ENCODE data around the gene ASPM. TPM values are rescaled to one million over a fixed set of nuclear protein-coding genes. Genes with fewer than 3 reads are reported as not detected.
"Not testable (repeated sequence)": the region's sequence is repeated elsewhere in the genome, so short reads cannot be mapped to it uniquely, and the experiment has no call there.

ASPM gene
- total RNA-seq, 2 experiments from 2014 or later = 55.9 to 57.2 TPM

GRCh38 chr1:197129698-197130097 lies 16.8 kb downstream of the ASPM start:
- DNase-seq (no peak), ATAC-seq (ENCODE audit: low read depth) (no peak)
- peaks cover 9% of the 10 kb centered on the region for H3K4me1 Mint-ChIP-seq
- peaks cover 39% of the 10 kb centered on the region for H3K36me3 Mint-ChIP-seq
- POLR2A ChIA-PET = no interaction called here
- H3K27ac Mint-ChIP-seq = no peak overlapping the region
- H3K4me3 Mint-ChIP-seq = no peak overlapping the region
- no peaks in the 10 kb centered on the region for H3K27me3 Mint-ChIP-seq
- no peaks in the 10 kb centered on the region for H3K9me3 Mint-ChIP-seq

- Mint-ChIP-seq H3K36me3 (peaks cover 32% of the 10 kb centered on the region), H3K4me1 (peaks cover 5% of the 10 kb centered on the region), H3K27me3 (no peaks in the 10 kb centered on the region), H3K27ac (no peak overlapping the region), H3K9me3 (no peaks in the 10 kb centered on the region), H3K4me3 (no peak overlapping the region)
- ATAC-seq (ENCODE audit: low read depth) (no peak), DNase-seq (no peak)
- POLR2A ChIA-PET = no interaction called here
Measured at GRCh38 chr1:197127246-197127912, 19.1 kb downstream of the ASPM start.

GRCh38 chr1:197126691-197127090 lies 19.8 kb downstream of the ASPM start:
- Mint-ChIP-seq H3K9me3 (no peaks in the 10 kb centered on the region), H3K27me3 (no peaks in the 10 kb centered on the region), H3K4me3 (no peak overlapping the region), H3K4me1 (peaks cover 5% of the 10 kb centered on the region), H3K27ac (no peak overlapping the region), H3K36me3 (peaks cover 37% of the 10 kb centered on the region)
- POLR2A ChIA-PET = interaction anchor here (0.5 kb wide), 1 partner anchor 9 kb away, joined by 3 read pairs; no protein-coding TSS in a partner anchor
- ATAC-seq (ENCODE audit: low read depth) (no peak), DNase-seq (no peak)

GRCh38 chr1:197124376-197124775 lies 22.1 kb downstream of the ASPM start:
- no peak for ATAC-seq (ENCODE audit: low read depth)
- Mint-ChIP-seq H3K4me3 (no peak overlapping the region), H3K27me3 (no peaks in the 10 kb centered on the region), H3K36me3 (peaks cover 45% of the 10 kb centered on the region), H3K4me1 (no peaks in the 10 kb centered on the region), H3K27ac (no peak overlapping the region), H3K9me3 (no peaks in the 10 kb centered on the region)
- POLR2A ChIA-PET = no interaction called here
- no peak for DNase-seq

GRCh38 chr1:197116156-197116555 lies 30.3 kb downstream of the ASPM start:
- H3K27me3 Mint-ChIP-seq = no peaks in the 10 kb centered on the region
- H3K36me3 Mint-ChIP-seq = peaks cover 66% of the 10 kb centered on the region
- DNase-seq (no peak), ATAC-seq (ENCODE audit: low read depth) (no peak)
- no peaks in the 10 kb centered on the region for H3K9me3 Mint-ChIP-seq
- POLR2A ChIA-PET = no interaction called here
- H3K27ac Mint-ChIP-seq = no peak overlapping the region
- H3K4me3 Mint-ChIP-seq = no peak overlapping the region
- H3K4me1 Mint-ChIP-seq = peaks cover 2% of the 10 kb centered on the region

- POLR2A ChIA-PET = no interaction called here
- H3K9me3 Mint-ChIP-seq = no peaks in the 10 kb centered on the region
- H3K4me1 Mint-ChIP-seq = peaks cover 7% of the 10 kb centered on the region
- no peak for DNase-seq
- H3K36me3 Mint-ChIP-seq = peaks cover 69% of the 10 kb centered on the region
- no peak for ATAC-seq (ENCODE audit: low read depth)
- H3K27ac Mint-ChIP-seq = no peak overlapping the region
- H3K27me3 Mint-ChIP-seq = no peaks in the 10 kb centered on the region
- H3K4me3 Mint-ChIP-seq = no peak overlapping the region
Measured at GRCh38 chr1:197106869-197107268, 39.6 kb downstream of the ASPM start.

GRCh38 chr1:197103300-197103699 lies 43.2 kb downstream of the ASPM start:
- Mint-ChIP-seq H3K27me3 (no peaks in the 10 kb centered on the region), H3K36me3 (peaks cover 52% of the 10 kb centered on the region), H3K4me1 (peaks cover 4% of the 10 kb centered on the region), H3K27ac (no peak overlapping the region), H3K9me3 (no peaks in the 10 kb centered on the region), H3K4me3 (no peak overlapping the region)
- ATAC-seq (ENCODE audit: low read depth) = no peak
- no peak for DNase-seq
- POLR2A ChIA-PET = no interaction called here

GRCh38 chr1:197101978-197102377 lies 44.5 kb downstream of the ASPM start:
- Mint-ChIP-seq H3K9me3 (no peaks in the 10 kb centered on the region), H3K36me3 (peaks cover 45% of the 10 kb centered on the region), H3K27ac (no peak overlapping the region), H3K4me3 (no peak overlapping the region), H3K4me1 (peaks cover 4% of the 10 kb centered on the region), H3K27me3 (no peaks in the 10 kb centered on the region)
- no peak for ATAC-seq (ENCODE audit: low read depth)
- no peak for DNase-seq
- POLR2A ChIA-PET = no interaction called here

- no peak for DNase-seq
- Mint-ChIP-seq H3K27ac (no peak overlapping the region), H3K36me3 (peaks cover 42% of the 10 kb centered on the region), H3K4me1 (peaks cover 4% of the 10 kb centered on the region), H3K27me3 (no peaks in the 10 kb centered on the region), H3K9me3 (no peaks in the 10 kb centered on the region), H3K4me3 (no peak overlapping the region)
- POLR2A ChIA-PET = no interaction called here
- no peak for ATAC-seq (ENCODE audit: low read depth)
Measured at GRCh38 chr1:197100677-197101076, 45.8 kb downstream of the ASPM start.

- peaks cover 43% of the 10 kb centered on the region for H3K36me3 Mint-ChIP-seq
- POLR2A ChIA-PET = no interaction called here
- DNase-seq = no peak
Measured at GRCh38 chr1:197099444-197099843, 47.0 kb downstream of the ASPM start.

GRCh38 chr1:197096971-197097370 lies 49.5 kb downstream of the ASPM start:
- POLR2A ChIA-PET; H3K9me3 Mint-ChIP-seq; H3K27me3 Mint-ChIP-seq; H3K4me1 Mint-ChIP-seq; H3K27ac Mint-ChIP-seq; ATAC-seq (ENCODE audit: low read depth); DNase-seq; H3K4me3 Mint-ChIP-seq: not testable (repeated sequence)
- peaks cover 36% of the 10 kb centered on the region for H3K36me3 Mint-ChIP-seq

More at GRCh38 chr1:197099444-197099843, 47.0 kb downstream of the ASPM start:
- peaks cover 4% of the 10 kb centered on the region for H3K4me1 Mint-ChIP-seq
- no peak overlapping the region for H3K4me3 Mint-ChIP-seq
- no peaks in the 10 kb centered on the region for H3K27me3 Mint-ChIP-seq
- no peaks in the 10 kb centered on the region for H3K9me3 Mint-ChIP-seq
- no peak for ATAC-seq (ENCODE audit: low read depth)
- H3K27ac Mint-ChIP-seq = no peak overlapping the region

- Mint-ChIP-seq H3K36me3 (peaks cover 36% of the 10 kb centered on the region), H3K4me1 (peaks cover 4% of the 10 kb centered on the region), H3K27ac (no peak overlapping the region), H3K9me3 (no peaks in the 10 kb centered on the region), H3K27me3 (no peaks in the 10 kb centered on the region), H3K4me3 (no peak overlapping the region)
- no peak for DNase-seq
- POLR2A ChIA-PET = no interaction called here
- ATAC-seq (ENCODE audit: low read depth) = no peak
Measured at GRCh38 chr1:197096137-197096536, 50.3 kb downstream of the ASPM start.

GRCh38 chr1:197093226-197093885 lies 53.1 kb downstream of the ASPM start:
- DNase-seq = no peak
- ATAC-seq (ENCODE audit: low read depth) = no peak
- Mint-ChIP-seq H3K36me3 (peaks cover 39% of the 10 kb centered on the region), H3K4me3 (no peak overlapping the region), H3K27ac (no peak overlapping the region), H3K9me3 (no peaks in the 10 kb centered on the region), H3K27me3 (no peaks in the 10 kb centered on the region), H3K4me1 (no peaks in the 10 kb centered on the region)
- POLR2A ChIA-PET = no interaction called here

- no peak for ATAC-seq (ENCODE audit: low read depth)
- Mint-ChIP-seq H3K4me3 (no peak overlapping the region), H3K9me3 (no peaks in the 10 kb centered on the region), H3K27ac (no peak overlapping the region), H3K4me1 (no peaks in the 10 kb centered on the region), H3K36me3 (peaks cover 43% of the 10 kb centered on the region), H3K27me3 (no peaks in the 10 kb centered on the region)
- DNase-seq = no peak
- POLR2A ChIA-PET = no interaction called here
Measured at GRCh38 chr1:197092491-197093023, 53.9 kb downstream of the ASPM start.

All from activated naive CD8-positive, alpha-beta T cell treated with anti-CD3 and anti-CD28 coated beads, Interleukin-2, amount 10 ng/mL, durations not matched to agents 7 days and 5 days (primary cell).